Endothelial cell of umbilical vein (primary cell): ENCODE measurements around the gene ANKRD13C. TPM values are rescaled to one million over a fixed set of nuclear protein-coding genes. Genes with fewer than 3 reads are reported as not detected.

Experiments used
- BruUV-seq: library from RNA; stranded (reverse); fragments of 400-500 nt; replicated peaks from 2 replicates; lab custom pipeline; 2021; lab: Mats Ljungman, UMichigan
- CTCF ChIA-PET: fragments of 300-600, 350-600 bp; sonication (Branson Sonifier 250); formaldehyde crosslinking; loops from one replicate; lab custom pipeline; 2021; ENCODE audit warnings: antibody characterized with exemption, inconsistent platforms; lab: Charles Lee
- POLR2A ChIA-PET: fragments of 300-600, 350-600 bp; sonication (Branson Sonifier 250); formaldehyde crosslinking; loops from one replicate; lab custom pipeline; 2021; ENCODE audit warnings: antibody characterized with exemption, inconsistent platforms; lab: Charles Lee
- DNase-seq: peaks from one replicate; pipeline ENCODE4 v3.0.0-alpha.2; 2011; ENCODE audit warnings: low read depth, low spot score
- FAIRE-seq: peaks from 2 replicates; lab custom pipeline; 2011; peaks lifted over from hg19 to GRCh38; lab: Jason Lieb, UNC
- H2AFZ ChIP-seq: 2 replicates; pipeline ENCODE4 v1.6.0; 2012; ENCODE audit warnings: low read depth, low read length, control low read depth, inconsistent platforms
- H3K27ac ChIP-seq: 2 replicates; pipeline ENCODE4 v1.5.1; 2011; ENCODE audit warnings: low read depth, mild to moderate bottlenecking, control low read depth, low read length, moderate library complexity; ENCODE audit not compliant: insufficient read depth
- H3K27me3 ChIP-seq, 2 experiments: 2 replicates each; pipeline versions ENCODE4 v1.6.0 to v1.6.1; 2011; ENCODE audit warnings: low read length in 2 of 2, mixed read lengths in 1 of 2; ENCODE audit not compliant: control insufficient read depth in 2 of 2, insufficient read depth in 2 of 2
- H3K36me3 ChIP-seq, 2 experiments: 2 replicates in 1 of 2; 3 replicates in 1 of 2; pipeline ENCODE4 v1.5.1; 2011; ENCODE audit warnings: low read length in 2 of 2, mild to moderate bottlenecking in 1 of 2, moderate library complexity in 1 of 2; ENCODE audit not compliant: control insufficient read depth in 2 of 2, insufficient read depth in 2 of 2; ENCODE audit errors: extremely low read depth in 1 of 2
- H3K4me1 ChIP-seq: 3 replicates; pipeline ENCODE4 v1.5.1; 2011; ENCODE audit warnings: mild to moderate bottlenecking, low read length; ENCODE audit not compliant: control insufficient read depth, insufficient read depth; ENCODE audit errors: extremely low read depth
- H3K4me2 ChIP-seq: 2 replicates; pipeline ENCODE4 v1.6.1; 2011; ENCODE audit warnings: low read length, control low read depth, mixed read lengths; ENCODE audit not compliant: insufficient read depth
- H3K4me3 ChIP-seq, 3 experiments: fragments of 200-600 bp in 1 of 3; sonication (generic), shearing (Covaris generic) in 1 of 3; replicated peaks in 1 of 3; 2 replicates each; pipeline ENCODE4 v1.5.1; 2011 to 2016; ENCODE audit warnings: control low read depth in 3 of 3, low read length in 3 of 3, mild to moderate bottlenecking in 2 of 3, inconsistent platforms in 1 of 3, low read depth in 1 of 3, moderate library complexity in 1 of 3; ENCODE audit not compliant: insufficient read depth in 1 of 3
- H3K79me2 ChIP-seq: 2 replicates; pipeline ENCODE4 v1.6.0; 2012; ENCODE audit warnings: low read length, inconsistent platforms; ENCODE audit not compliant: control insufficient read depth, insufficient read depth
- H3K9ac ChIP-seq: replicated peaks from 2 replicates; pipeline ENCODE3; 2011; ENCODE audit warnings: low read length, control low read depth; ENCODE audit not compliant: insufficient read depth; ENCODE audit errors: extremely low read depth
- H3K9me1 ChIP-seq: replicated peaks from 3 replicates; pipeline ENCODE4 v1.6.0; 2011; ENCODE audit warnings: mild to moderate bottlenecking, low read length; ENCODE audit not compliant: control insufficient read depth, insufficient read depth; ENCODE audit errors: extremely low read depth
- H3K9me3 ChIP-seq: replicated peaks from 2 replicates; pipeline ENCODE4 v1.5.1; 2012; ENCODE audit warnings: low read length, inconsistent platforms; ENCODE audit not compliant: control insufficient read depth, insufficient read depth
- H4K20me1 ChIP-seq: replicated peaks from 2 replicates; pipeline ENCODE3; 2011; ENCODE audit warnings: mild to moderate bottlenecking, low read length; ENCODE audit not compliant: control insufficient read depth, insufficient read depth; ENCODE audit errors: extremely low read depth
- CTCF ChIP-seq, 2 donors: IDR thresholded peaks; 1 replicate in 1 of 2; 2 replicates in 1 of 2; pipeline ENCODE4 v1.5.1; 2011; ENCODE audit warnings: low read length in 2 of 2, mild to moderate bottlenecking in 2 of 2, moderate library complexity in 2 of 2, control low read depth in 1 of 2, inconsistent platforms in 1 of 2, low read depth in 1 of 2; ENCODE audit not compliant: insufficient read depth in 1 of 2; ENCODE audit errors: extremely low read depth in 1 of 2
- EZH2 ChIP-seq: IDR thresholded peaks from 2 replicates; pipeline ENCODE4 v1.6.1; 2012; ENCODE audit warnings: borderline replicate concordance, low read depth, mild to moderate bottlenecking, moderate library complexity, low read length, inconsistent platforms; ENCODE audit not compliant: severe bottlenecking
- FOS ChIP-seq: IDR thresholded peaks from 2 replicates; pipeline ENCODE4 v1.6.1; 2011; ENCODE audit warnings: mild to moderate bottlenecking, low read length, moderate library complexity, borderline replicate concordance; ENCODE audit not compliant: insufficient read depth
- GATA2 ChIP-seq: IDR thresholded peaks from 2 replicates; pipeline ENCODE4 v1.7.0; 2011; ENCODE audit warnings: low read depth, mild to moderate bottlenecking, moderate library complexity, mixed read lengths, low read length; ENCODE audit not compliant: insufficient read length, insufficient read depth
- JUN ChIP-seq: IDR thresholded peaks from 2 replicates; pipeline ENCODE4 v1.6.1; 2011; ENCODE audit warnings: borderline replicate concordance, low read depth; ENCODE audit not compliant: insufficient read length, insufficient read depth
- MAX ChIP-seq: IDR thresholded peaks from 2 replicates; pipeline ENCODE4 v1.6.1; 2011; ENCODE audit not compliant: insufficient read depth, insufficient read length
- MYC ChIP-seq: IDR thresholded peaks from one replicate; pipeline ENCODE4 v1.6.1; 2011; ENCODE audit warnings: mild to moderate bottlenecking, low read depth, low read length
- POLR2A ChIP-seq: IDR thresholded peaks from 2 replicates; pipeline ENCODE4 v1.6.1; 2012; ENCODE audit warnings: low read depth, mild to moderate bottlenecking, control low read depth, low read length
- POLR2AphosphoS5 ChIP-seq: IDR thresholded peaks from 2 replicates; pipeline ENCODE4 v1.6.1; 2012; ENCODE audit warnings: low read depth, mild to moderate bottlenecking, control low read depth, low read length, moderate library complexity; ENCODE audit not compliant: insufficient read depth
- dilution Hi-C: fragments of 300-500 bp; cut with MboI; formaldehyde crosslinking; loops from one replicate; pipeline ENCODE4 v1.15.0; 2019; ENCODE audit warnings: low sequenced_read_pairs; ENCODE audit not compliant: extremely low pct_ligation_motif_present
- intact Hi-C: fragments of 100-400 bp; cut with micrococcal nuclease; formaldehyde crosslinking; loops from one replicate; pipeline ENCODE4 v1.10.0; 2022
- polyA plus RNA-seq, 4 experiments: library from polyadenylated mRNA; depleted of rRNA in 3 of 4; stranded (reverse) in 3 of 4; unstranded in 1 of 4; fragments of >200 nt; gene quantifications; 2 replicates each; pipeline versions ENCODE4 v1.2.1 to v1.2.3, GENCODE V29; 2011 to 2012; ENCODE audit warnings: missing spikeins in 1 of 4
- total RNA-seq: library from RNA; stranded (reverse); gene quantifications from 2 replicates; pipeline ENCODE4 v1.2.3, GENCODE V29; 2021

ANKRD13C gene
- total and polyA plus RNA-seq, 2 donors (not counting 3 experiments of a cell fraction or from before 2014, with no cell fraction given), result 4.6 to 17.3 TPM

- dilution Hi-C loops (no loop called here), intact Hi-C loops (no loop called here)
- no peak overlapping the region for H3K27ac ChIP-seq
- no TSS peak for BruUV-seq
- H3K4me1 ChIP-seq, result no peaks in the 10 kb centered on the region
- H3K36me3 ChIP-seq, result no peaks in the 10 kb centered on the region
- POLR2A ChIA-PET, result no interaction called here
- TF ChIP-seq JUN (no peak), POLR2A (no peak), MAX (no peak), CTCF (IDR thresholded peaks at IDR 0.05; ENCODE audit: extremely low read depth in 1 of 2, insufficient read depth in 1 of 2, low read depth in 1 of 2, low read length in 2 of 2) (no peak), MYC (no peak), POLR2AphosphoS5 (no peak), FOS (no peak), EZH2 (no peak), GATA2 (no peak)
- H3K79me2 ChIP-seq, result no peaks in the 10 kb centered on the region
- no peaks in the 10 kb centered on the region for H3K9me3 ChIP-seq
- no peak overlapping the region for H2AFZ ChIP-seq
- H4K20me1 ChIP-seq, result no peaks in the 10 kb centered on the region
- H3K4me2 ChIP-seq, result no peak overlapping the region
- DNase-seq (no peak), FAIRE-seq (no peak)
- CTCF ChIA-PET, result no interaction called here
- H3K27me3 ChIP-seq, result peaks cover 2% of the 10 kb centered on the region in 2 experiments
- H3K9me1 ChIP-seq, result no peaks in the 10 kb centered on the region
- H3K4me3 ChIP-seq, result no peak overlapping the region
- H3K9ac ChIP-seq, result no peak overlapping the region
Measured at GRCh38 chr1:70386121-70386520, 31.6 kb upstream of the ANKRD13C start.
